NCI-H1930 (cell line): ENCODE measurements around the gene SHC4.

ENCODE experiments used
- DNase-seq, 2 experiments: peaks; one replicate each; lab custom pipeline; 2025; lab: John Stamatoyannopoulos, UW

SHC4 gene

DNA sequence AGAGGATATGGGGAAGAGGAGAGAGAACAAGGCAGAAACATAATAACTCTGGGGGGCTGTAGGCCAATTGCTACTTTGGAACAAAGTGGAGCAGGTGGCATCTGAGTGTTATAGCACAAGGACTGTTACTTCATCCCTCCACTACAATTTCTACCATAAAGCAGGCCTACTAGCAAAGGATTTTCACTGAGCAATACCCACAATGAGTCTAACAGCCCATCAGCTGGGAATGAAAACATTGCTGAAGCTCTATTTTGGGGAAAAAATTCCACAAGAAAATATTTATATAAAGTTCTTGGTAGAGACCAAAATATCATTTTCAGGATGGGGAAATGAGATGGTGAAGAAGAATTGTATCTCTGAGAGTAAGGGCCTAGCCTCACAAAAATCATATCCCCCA, 3.6 kb upstream of the SHC4 start:
- no peak for DNase-seq

GRCh38 chr15:48966595-48967301, 3.0 kb upstream of the SHC4 start:
- DNase-seq: no peak

DNA sequence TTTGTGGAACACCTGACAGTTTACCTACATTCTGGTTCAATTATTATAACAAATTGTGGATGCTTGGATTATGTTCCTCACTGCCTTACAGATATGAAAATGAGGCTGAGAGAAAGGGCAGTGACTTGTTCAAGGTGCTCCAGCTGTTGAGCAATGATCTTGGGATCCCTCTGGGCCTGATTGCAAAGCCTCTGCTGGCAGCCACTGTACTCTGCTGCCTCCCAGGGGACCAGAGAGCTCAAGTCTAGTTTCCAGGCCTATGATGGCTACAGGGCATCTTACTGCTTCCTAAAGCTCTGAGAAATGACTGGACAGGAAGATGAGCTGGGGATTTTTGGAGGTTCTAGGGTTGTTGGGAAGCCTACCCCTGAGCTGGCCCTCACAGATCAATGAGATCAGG, 2.3 kb upstream of the SHC4 start:
- no peak for DNase-seq

DNA sequence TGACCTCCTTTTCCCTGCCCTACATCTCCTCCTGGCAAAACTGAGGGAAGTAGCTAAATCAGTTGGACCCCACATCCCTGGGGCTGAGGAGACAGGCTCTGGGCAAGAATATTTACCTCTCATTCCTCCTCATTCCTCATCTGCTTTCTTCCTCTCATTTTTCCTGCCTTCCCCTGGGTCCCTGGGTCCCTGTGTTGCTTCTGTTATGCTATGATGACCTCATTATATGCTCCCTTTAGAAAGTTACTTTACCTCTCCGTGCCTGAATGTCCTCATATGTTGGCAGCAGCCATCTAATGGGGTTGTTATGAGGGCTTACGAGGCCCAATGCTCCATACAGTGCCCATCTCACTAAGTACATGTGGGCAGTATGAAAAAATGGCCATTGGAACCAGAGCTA, 1.2 kb upstream of the SHC4 start:
- DNase-seq: no peak

- no peak for DNase-seq
Observed at GRCh38 chr15:48962662-48963523, 826 bp downstream of the SHC4 start.

DNA sequence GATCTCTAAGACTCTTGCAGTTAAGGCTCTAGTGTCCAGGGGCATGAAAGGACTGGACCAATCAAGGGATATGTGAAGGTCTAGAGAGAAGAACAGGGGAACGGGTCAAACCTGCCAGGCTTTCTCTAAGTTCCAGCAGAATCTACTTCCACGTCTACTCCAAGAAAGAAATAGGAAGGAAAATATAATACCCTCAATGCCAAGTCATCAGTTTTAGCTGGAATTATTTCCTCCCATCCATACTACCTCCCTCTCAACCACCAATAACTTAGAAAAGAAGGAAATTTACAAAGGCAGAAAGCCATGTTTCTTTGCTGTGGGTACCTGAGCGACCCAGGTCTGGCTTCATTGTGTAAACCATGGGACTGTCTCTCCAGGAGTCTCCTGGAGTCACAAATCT, 7.8 kb downstream of the SHC4 start:
- no peak for DNase-seq

DNA sequence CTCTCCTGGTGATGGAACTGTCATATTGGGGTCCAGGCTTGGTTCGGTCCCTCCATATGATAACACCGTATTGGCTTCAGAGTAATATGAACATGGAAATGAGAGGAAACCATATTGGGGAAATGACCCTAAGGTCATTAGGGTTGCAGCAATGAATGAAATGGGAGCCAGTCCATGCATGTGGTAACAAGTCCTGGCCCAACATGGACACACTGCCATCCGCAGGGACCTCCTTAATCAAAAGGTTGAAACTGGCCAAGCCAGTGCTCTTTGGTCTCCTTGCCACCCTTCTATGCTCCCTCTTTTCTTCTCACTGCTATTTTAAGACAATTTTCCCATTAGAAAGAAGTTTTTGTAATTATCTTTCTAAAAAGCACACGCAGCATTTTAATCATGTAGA, 8.3 kb downstream of the SHC4 start:
- DNase-seq: no peak

- no peak for DNase-seq
Observed at GRCh38 chr15:48954538-48954937, 9.2 kb downstream of the SHC4 start.

- no peak for DNase-seq
Observed at GRCh38 chr15:48946840-48947187, 16.9 kb downstream of the SHC4 start.

- DNase-seq: no peak
Observed at GRCh38 chr15:48946074-48946839, 17.5 kb downstream of the SHC4 start.

GRCh38 chr15:48945386-48945785, 18.3 kb downstream of the SHC4 start:
- no peak for DNase-seq

GRCh38 chr15:48941904-48942303, 21.8 kb downstream of the SHC4 start:
- no peak for DNase-seq

- DNase-seq: no peak
Observed at GRCh38 chr15:48940508-48940907, 23.2 kb downstream of the SHC4 start.

- DNase-seq: no peak
Observed at GRCh38 chr15:48939648-48940047, 24.1 kb downstream of the SHC4 start.

DNA sequence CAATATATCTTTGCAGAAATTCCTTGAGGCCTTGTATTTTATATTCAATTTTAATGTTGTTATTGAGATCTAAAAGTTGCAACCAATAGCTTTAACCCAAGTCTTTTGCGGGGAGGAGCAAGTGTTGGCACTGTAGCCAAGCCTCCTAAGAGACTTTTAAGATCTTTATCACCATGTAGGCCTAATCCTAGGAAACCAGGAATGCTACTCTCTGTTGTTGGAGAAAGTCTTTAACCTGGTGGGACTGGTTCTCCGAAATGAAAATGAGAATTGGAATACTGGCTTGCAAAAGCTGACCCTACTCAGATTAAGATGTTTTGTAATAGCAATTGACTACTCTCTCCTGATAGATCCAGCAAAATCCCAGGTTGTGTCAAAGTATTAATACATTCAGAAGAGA, 25.8 kb downstream of the SHC4 start:
- DNase-seq: no peak

GRCh38 chr15:48936666-48937065, 27.1 kb downstream of the SHC4 start:
- DNase-seq: no peak

DNA sequence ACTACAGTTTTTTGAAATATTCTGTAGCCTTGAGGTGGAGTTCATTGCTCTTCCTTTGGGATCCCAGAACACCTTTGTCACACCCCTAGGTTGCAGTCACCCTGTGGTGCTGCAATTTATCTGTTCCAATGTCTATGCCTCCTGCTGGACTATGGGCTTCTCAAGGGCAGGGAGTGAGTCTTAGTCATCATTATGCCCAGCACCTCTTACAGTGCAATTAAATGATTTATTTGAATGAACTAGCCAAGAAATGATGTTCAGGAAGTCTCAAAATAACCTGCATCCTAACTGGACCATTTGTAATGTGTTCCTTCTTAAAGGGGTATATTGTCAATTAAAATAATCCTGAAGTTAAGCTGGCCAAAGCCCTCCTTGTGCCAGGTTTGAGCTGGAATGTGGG, 28.5 kb downstream of the SHC4 start:
- DNase-seq: no peak

DNA sequence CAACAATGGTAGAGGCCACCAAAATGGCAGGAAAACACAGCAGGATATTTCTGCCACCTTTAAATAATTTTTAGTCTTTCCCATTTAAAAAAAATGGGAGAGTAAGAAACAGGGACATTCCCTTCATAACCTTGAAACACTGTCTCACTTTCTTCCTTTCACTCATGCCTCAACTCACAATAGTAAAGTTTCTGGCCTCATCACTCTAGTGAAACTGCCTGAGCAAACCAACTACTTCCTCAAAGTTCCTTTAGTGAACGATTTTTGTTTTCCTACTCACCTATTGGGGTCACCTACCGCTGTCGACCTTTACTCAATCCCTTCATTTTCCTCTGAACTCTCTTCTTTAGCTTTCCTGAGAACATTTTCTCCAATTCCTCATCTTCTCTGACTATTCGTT, 33.0 kb downstream of the SHC4 start:
- DNase-seq: no peak

DNA sequence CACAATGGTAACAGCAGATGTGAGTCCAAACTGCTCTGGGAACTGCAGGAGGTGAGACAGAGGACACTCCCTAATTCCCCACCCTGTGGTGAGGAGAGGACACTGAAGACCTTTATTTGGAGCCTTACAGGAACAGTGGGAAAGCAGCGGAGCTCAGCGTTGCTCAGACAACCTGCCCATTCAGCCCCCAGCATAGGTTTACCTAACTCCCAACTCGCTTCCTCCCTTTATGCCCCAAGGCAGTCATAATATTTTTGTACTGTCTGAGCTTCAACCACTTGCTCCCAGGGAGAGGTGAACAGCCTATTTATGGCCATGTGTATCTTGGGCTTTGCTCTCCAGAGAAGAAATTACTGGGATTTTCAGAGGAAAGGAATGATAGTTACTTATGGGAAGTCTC, 34.1 kb downstream of the SHC4 start:
- DNase-seq: no peak

DNA sequence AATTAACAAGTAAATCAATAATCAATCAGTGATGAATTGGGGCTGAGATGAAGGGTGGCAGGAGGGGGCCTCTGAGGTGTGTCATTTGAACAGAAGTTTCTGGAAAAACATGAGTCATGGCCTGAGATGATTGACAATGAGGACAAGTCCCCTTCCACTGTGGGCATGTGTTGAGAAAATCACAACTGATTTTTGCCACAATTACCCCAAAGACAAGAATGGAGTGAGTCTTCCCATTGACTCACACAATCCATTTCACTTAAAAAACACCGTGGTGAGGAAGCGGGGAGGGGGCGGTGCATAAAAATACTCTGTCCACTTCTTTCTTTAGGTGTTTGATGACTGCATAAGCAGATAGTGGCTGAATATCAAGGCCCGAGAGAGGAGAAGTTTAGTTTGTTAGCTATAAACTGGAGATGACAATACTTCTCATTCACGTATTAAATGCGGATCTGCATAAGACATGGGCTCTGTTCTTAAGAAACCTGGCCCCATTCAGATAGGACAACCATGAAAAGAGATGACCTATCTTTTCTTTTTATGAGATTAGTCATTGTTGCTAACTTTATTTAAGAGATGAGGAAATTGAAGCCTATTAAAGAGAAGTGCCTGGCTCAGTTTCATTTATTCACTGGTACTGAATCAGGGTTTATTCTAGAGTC, 34.7 kb downstream of the SHC4 start:
- no peak for DNase-seq

- no peak for DNase-seq
Observed at GRCh38 chr15:48925714-48926223, 38.0 kb downstream of the SHC4 start.
